Measurements from ENCODE around the gene SMPX.

DNA sequence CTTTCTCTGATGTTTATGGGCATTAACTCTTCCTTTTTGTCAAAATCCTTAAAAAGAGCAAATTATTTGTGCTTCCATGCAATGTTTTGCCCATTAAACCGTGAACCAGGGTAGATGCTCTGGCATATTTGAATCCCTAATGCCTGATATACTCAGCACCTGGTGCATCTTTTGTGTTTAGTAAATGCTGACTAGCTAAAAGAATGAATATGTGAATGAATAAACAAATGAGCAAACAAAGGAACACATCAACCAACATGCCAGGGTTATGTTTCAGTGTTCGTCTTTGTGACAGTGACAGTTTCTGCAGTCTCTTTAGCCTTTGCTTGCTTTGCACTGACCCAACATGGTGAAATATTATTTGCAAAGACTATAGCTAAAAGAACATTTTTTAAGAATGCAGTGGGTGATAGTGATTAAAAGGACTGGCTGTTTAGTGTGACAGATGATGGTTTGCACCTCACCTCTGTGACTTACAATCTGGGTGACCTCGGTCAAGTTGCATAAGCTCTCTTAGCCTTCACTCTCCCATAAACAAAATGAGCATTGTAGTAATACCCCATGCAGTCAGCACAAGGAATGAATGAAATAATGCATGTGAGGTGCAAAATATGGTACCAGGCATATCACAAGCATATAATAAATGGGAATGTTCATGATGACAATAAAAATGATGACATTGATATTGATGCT, 29.5 kb downstream of the SMPX start:
- TF ChIP-seq, protein P1, sequence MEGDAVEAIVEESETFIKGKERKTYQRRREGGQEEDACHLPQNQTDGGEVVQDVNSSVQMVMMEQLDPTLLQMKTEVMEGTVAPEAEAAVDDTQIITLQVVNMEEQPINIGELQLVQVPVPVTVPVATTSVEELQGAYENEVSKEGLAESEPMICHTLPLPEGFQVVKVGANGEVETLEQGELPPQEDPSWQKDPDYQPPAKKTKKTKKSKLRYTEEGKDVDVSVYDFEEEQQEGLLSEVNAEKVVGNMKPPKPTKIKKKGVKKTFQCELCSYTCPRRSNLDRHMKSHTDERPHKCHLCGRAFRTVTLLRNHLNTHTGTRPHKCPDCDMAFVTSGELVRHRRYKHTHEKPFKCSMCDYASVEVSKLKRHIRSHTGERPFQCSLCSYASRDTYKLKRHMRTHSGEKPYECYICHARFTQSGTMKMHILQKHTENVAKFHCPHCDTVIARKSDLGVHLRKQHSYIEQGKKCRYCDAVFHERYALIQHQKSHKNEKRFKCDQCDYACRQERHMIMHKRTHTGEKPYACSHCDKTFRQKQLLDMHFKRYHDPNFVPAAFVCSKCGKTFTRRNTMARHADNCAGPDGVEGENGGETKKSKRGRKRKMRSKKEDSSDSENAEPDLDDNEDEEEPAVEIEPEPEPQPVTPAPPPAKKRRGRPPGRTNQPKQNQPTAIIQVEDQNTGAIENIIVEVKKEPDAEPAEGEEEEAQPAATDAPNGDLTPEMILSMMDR (IDR thresholded peaks at IDR 0.05; ENCODE audit: low read depth, low read length, poor library complexity, severe bottlenecking), result no peak
- TF ChIP-seq EZH2phosphoT487 (IDR thresholded peaks at IDR 0.05; ENCODE audit: borderline replicate concordance, low read length), result no peak
